Fibroblast of villous mesenchyme (primary cell): ENCODE measurements around the gene SPTBN5. TPM values are rescaled to one million over a fixed set of nuclear protein-coding genes. Genes with fewer than 3 reads are reported as not detected.

ENCODE experiments used
- DNase-seq: peaks from one replicate; pipeline ENCODE4 v3.0.0-alpha.2; 2010; ENCODE audit warnings: low read depth
- H3K4me3 ChIP-seq: 2 replicates; pipeline ENCODE4 v1.5.1; 2011; ENCODE audit warnings: low read depth, mild to moderate bottlenecking, low read length
- total RNA-seq: library from RNA; depleted of rRNA; stranded (reverse); fragments of >200 nt; gene quantifications from 2 replicates; pipeline ENCODE4 v1.2.3, GENCODE V29; 2012
- TF ChIP-seq, protein P1 (sequence below): IDR thresholded peaks from 2 replicates; pipeline ENCODE4 v1.5.1; 2012; ENCODE audit warnings: low read depth, mild to moderate bottlenecking, low read length; ENCODE audit not compliant: insufficient read depth

Gene SPTBN5
- total RNA-seq, 1 donor, result 0.43 TPM

DNA sequence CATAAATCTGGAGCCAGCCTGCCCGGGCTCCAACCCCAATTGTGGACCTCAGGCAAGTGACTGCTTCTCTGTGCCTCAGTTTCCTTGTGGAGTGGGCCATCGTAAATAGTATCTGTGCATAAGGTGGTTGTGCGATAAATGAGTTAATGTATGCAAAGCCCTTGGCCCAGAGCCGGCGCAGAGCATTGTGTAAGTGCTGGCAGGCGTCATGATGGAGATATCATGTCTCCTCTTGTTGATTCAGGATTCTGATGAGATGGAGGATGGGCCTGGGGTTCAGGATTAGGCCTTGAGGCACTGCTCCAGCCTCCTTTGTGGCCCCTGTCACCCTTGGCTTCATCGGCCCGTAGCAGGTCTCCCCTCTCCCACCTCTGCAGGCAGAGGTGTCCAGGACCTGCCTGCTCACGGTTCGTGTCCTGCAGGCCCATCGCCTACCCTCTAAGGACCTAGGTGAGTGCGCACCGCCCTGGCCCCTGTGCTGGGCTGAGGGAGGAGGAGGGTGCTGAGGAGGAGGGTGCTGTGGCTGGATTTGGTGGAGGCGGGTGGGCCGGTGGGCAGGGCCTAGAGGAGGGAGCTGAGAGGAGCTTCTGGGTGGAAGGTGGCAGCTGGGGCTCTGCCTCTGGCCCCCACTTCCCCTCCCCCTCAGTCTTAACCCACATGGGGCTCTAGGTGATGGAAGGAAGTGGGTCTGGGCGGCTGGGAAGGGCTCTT is 53.9 kb downstream of the SPTBN5 start:
- TF ChIP-seq, protein P1, sequence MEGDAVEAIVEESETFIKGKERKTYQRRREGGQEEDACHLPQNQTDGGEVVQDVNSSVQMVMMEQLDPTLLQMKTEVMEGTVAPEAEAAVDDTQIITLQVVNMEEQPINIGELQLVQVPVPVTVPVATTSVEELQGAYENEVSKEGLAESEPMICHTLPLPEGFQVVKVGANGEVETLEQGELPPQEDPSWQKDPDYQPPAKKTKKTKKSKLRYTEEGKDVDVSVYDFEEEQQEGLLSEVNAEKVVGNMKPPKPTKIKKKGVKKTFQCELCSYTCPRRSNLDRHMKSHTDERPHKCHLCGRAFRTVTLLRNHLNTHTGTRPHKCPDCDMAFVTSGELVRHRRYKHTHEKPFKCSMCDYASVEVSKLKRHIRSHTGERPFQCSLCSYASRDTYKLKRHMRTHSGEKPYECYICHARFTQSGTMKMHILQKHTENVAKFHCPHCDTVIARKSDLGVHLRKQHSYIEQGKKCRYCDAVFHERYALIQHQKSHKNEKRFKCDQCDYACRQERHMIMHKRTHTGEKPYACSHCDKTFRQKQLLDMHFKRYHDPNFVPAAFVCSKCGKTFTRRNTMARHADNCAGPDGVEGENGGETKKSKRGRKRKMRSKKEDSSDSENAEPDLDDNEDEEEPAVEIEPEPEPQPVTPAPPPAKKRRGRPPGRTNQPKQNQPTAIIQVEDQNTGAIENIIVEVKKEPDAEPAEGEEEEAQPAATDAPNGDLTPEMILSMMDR, result no peak
- no peak overlapping the region for H3K4me3 ChIP-seq
- DNase-seq, result no peak

DNA sequence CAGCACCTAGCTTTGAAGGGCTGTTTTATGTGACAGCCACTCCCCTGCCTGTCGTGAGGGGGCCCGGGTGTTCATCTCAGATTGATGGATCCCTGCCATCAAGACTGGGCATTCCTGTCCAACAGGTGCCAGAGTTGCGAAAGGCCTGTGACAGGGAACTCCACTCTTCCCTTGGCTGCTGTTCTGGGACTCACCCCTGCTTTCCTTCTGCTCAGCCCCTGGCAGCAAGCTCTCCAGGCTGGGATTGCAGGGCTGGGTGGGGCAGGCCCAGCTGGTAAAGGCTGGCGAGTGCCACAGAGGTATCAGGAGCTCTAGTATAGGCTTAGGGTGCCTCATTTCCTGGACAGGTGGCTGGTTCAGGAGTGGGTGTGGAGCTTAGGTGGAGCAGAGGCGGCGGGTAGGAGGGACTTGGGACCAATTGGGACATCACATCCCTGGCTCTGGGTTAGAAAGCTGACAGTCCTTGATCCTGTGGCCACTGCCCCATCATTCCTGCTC is 55.4 kb downstream of the SPTBN5 start, which contains the start of gene PLA2G4B:
Gene PLA2G4B (plus strand): TSS at position 448 of the 498 bp plus-strand sequence. CDS start 67 bp downstream, outside the sequence.
- no peak within 1 kb of the TSS for H3K4me3 ChIP-seq
- TF ChIP-seq, protein P1, result no peak
- DNase-seq, result no peak

DNA sequence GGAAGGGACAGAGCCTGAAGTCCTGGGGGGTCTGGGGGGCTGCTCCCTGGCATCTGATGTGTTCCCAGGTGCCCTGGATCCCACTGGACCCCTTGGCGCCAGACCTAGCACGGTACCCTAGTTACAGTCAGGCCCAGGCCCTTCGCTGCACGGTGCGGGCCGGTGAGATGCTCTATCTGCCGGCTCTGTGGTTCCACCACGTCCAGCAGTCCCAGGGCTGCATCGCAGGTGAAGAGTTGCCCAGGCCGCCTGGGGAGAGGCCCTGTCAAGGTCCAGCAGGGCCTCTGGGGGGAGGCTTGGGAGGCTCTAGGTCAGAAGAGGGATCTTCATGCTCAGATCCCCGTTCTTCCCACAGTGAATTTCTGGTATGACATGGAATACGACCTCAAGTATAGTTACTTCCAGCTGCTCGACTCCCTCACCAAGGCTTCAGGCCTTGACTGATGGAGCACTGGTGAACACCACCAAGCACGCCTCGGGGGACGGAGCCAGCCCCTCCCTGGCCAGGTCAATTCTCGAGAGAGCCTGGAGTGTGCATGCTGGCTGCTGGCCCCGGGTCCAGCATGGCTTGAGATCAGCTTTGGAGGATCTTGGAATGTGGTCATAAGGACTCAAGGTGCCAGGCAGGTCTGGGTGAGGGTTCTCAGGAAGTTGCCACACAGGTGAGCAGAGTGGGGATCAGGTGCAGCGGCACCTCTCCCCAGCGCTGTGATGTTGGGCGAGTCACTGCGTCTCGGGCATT is 57.0 kb downstream of the SPTBN5 start:
- TF ChIP-seq, protein P1, result no peak
- no peak for DNase-seq
- H3K4me3 ChIP-seq, result no peak overlapping the region

DNA sequence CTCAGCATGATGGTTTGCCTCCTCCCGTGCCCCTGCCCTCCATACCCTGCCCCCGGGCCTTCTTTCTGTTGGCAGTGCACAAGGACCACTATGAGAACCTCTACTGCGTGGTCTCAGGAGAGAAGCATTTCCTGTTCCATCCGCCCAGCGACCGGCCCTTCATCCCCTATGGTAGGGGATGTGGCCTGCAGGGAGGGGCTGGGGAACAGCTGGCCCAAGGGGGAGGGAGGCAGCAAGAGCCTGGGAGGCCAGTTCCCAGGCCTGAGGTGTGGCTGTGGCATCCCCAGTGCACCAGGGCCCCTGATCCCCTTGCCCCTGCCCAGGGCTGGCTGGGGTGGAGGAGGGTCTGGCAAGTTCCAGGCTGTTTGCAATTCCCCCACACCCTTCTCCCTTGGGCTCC is 57.8 kb downstream of the SPTBN5 start:
- no peak for DNase-seq
- TF ChIP-seq, protein P1, result no peak
- H3K4me3 ChIP-seq, result no peak overlapping the region

DNA sequence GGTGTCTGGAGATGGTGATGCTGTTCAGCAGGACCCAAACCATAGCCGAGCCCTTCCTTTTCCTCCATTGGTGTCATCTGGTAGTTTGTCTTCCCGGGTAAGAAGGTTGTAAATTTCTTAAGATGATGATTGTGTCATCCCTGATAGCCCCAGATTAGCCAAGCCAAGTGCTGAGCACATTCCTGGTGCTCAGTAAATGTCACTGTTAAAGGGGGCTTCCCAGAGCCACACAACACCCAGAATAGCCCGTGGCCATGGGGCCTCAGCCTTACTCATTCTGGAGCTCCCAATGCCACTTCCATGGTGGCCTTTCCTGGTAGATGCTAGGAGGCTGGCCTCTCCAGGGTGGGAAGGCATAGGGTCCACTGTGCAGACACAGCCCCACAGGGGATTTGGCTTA is 59.8 kb downstream of the SPTBN5 start:
- TF ChIP-seq, protein P1, result no peak
- no peak for DNase-seq
- no peak overlapping the region for H3K4me3 ChIP-seq

DNA sequence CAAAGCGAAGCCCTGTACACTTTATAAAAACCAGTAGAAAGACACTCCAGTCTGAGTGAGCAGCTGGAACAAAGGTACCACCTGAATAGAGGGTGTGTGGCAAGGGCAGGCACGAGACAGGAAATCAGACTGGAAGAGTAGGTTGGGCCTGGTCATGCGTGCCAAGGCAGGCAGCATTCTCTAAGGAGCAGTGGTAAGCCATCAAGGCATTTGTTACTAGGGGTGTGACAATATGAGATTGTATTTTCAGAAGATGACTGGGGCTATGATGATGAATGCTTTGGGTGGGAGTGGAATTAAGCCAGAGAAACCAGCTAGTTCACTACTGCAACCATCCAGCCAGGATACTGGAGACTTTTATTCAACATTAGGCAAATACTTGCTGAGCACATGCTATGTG is 61.0 kb downstream of the SPTBN5 start:
- no peak for DNase-seq
- TF ChIP-seq, protein P1, result no peak

More for the DNA sequence above, 61.0 kb downstream of the SPTBN5 start:
- no peak overlapping the region for H3K4me3 ChIP-seq
